Measurements from ENCODE around the gene BARHL1.

Gene BARHL1

DNA sequence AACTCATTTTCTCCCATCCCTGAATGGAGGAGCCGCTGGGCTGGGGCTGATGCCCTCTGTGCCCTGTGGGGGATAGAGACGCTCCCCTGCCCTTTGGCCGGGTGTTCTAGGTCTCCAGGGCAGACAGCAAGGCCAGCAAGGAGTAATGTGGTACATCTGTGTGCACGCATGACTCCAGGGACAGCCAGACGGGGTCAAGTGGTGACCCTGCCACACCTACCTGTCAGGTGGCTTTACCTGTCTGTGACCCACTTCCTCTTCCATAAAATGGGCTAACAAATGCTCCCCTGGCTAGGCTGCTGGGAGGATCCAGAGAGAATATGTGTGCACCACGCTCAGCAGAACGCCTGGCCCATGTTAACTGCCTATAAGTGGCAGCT is 35.4 kb upstream of the BARHL1 start:
- TF ChIP-seq, protein P1, sequence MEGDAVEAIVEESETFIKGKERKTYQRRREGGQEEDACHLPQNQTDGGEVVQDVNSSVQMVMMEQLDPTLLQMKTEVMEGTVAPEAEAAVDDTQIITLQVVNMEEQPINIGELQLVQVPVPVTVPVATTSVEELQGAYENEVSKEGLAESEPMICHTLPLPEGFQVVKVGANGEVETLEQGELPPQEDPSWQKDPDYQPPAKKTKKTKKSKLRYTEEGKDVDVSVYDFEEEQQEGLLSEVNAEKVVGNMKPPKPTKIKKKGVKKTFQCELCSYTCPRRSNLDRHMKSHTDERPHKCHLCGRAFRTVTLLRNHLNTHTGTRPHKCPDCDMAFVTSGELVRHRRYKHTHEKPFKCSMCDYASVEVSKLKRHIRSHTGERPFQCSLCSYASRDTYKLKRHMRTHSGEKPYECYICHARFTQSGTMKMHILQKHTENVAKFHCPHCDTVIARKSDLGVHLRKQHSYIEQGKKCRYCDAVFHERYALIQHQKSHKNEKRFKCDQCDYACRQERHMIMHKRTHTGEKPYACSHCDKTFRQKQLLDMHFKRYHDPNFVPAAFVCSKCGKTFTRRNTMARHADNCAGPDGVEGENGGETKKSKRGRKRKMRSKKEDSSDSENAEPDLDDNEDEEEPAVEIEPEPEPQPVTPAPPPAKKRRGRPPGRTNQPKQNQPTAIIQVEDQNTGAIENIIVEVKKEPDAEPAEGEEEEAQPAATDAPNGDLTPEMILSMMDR (IDR thresholded peaks at IDR 0.05; ENCODE audit: control extremely low read depth, extremely low read depth, low read depth, missing control alignments) = no peak
- ChIA-PET POLR2A (no interaction called here), CTCF (no interaction called here)
- DNase-seq (ENCODE audit: extremely low spot score) = no peak

DNA sequence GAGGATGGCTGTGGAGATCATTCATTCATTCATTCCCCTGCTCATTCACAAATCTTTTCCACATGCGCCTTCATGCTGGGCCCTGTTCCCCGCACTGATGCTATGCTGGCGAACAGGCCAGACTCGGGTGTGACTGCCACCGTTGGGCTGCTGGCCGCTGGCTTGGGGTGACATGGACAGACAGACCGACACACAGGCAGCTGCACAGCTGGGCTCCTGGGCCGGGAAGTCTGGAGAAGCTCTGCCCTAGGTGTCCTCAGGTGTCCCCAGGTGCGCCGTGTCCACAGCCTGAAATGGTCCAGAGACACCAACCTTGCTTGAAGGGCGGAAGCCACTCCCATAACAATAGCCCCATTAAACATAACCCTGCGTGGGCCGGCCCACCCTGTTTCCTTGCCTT is 35.0 kb upstream of the BARHL1 start:
- TF ChIP-seq, protein P1 (IDR thresholded peaks at IDR 0.05; ENCODE audit: control extremely low read depth, extremely low read depth, low read depth, missing control alignments) = no peak
- DNase-seq (ENCODE audit: extremely low spot score) = no peak
- POLR2A ChIA-PET = no interaction called here
- CTCF ChIA-PET = no interaction called here

DNA sequence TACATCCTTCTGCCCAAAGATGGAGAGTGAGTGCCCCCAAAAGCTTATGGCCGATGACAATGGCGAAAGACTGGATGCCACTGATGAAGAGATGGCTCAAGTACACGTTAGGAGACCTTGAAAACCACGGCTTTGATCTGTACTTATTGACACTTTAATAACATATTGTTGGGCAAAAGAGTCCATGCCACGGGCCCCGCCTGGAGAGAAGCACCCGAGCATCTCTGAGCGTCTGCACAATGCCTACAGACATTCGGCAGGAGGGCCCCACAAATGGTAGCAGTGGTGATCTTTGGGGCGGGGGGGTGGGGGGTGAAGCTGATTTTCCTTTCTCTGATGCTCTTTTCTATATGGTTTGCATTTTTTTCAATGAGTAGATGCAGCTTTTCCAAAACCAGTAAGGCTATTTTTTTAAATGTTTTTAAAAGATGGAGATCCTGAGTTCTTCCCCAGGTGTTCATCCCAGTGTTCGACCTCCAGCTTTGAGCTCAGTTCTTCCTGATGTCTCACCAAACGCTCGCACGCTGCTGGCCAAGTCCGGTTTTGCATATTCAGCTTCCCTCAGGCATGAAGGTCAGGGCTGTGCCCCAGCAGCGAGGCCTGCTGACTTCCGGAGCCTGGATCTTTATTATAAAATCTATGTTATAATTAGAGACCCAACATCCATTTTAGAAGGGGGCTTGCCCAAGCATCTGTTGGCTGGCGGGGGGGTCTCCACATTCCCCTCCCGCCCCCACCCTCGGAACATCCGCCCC is 34.3 kb upstream of the BARHL1 start:
- DNase-seq (ENCODE audit: extremely low spot score) = no peak
- CTCF ChIA-PET = no interaction called here
- TF ChIP-seq, protein P1 (IDR thresholded peaks at IDR 0.05; ENCODE audit: control extremely low read depth, extremely low read depth, low read depth, missing control alignments) = no peak
- POLR2A ChIA-PET = no interaction called here

DNA sequence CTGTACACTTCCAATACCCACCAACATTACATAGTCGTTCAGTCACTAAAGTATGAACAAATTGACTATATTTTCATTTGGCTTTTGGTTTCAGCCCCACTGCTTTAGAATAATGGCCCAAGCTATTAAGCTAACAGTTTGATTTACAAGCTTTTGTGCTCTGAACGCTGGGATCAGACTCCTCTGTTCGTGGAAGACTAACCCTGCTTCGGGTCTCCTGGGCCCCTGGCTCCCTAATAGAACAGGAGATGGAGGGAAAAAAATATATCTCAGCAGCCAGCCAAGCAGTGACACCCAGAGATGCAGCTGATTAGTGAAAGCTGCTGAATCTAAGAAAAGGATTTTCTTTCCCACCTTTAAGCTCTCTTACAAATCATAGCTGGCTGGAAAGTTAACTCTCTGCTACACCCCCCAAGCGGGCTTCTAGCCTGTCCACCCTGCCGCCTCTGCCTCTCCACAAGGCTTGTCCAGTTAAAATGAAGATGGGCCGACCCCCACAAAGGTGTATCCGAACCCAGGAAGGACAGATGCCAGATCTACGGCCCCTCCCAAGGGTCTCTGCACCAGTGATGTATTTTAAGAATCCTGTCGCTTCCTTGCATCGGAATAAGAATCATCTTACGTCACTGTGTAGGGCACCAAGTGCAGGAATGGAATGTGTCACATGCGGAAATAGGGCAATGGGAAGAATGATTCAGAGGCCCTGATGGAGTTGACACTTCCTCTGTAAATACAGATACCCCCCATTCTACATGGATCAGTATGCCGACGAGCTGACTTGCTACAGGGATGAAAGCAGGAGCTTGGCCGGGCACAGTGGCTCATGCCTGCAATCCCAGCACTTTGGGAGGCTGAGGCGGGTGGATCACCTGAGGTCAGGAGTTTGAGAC is 33.4 kb upstream of the BARHL1 start:
- DNase-seq (ENCODE audit: extremely low spot score) = no peak
- POLR2A ChIA-PET = no interaction called here
- TF ChIP-seq, protein P1 (IDR thresholded peaks at IDR 0.05; ENCODE audit: control extremely low read depth, extremely low read depth, low read depth, missing control alignments) = no peak
- CTCF ChIA-PET = interaction anchor here (1.2 kb wide), 1 partner anchor 14 kb away, joined by 4 read pairs; no protein-coding TSS in a partner anchor

DNA sequence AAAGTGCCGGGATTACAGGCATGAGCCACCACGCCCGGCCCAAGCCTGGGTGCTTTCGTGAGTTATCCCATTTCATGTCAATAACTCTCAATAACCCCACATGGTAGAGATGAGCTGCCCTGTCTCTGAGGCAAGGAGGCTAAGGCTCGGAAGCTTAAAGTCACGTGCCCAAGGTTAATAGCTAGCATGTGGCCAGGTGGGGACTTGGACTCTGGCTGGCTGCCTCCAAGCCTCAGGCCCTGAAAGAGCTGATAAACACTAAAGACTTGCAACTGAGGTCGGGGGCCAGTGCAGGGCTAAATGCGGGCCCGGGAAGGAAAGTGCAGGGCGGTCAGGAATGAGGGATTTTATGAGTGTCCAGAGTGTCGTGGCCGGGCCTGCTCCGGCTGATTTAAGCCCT is 30.9 kb upstream of the BARHL1 start:
- ChIA-PET POLR2A (no interaction called here), CTCF (no interaction called here)
- no peak for DNase-seq (ENCODE audit: extremely low spot score)

DNA sequence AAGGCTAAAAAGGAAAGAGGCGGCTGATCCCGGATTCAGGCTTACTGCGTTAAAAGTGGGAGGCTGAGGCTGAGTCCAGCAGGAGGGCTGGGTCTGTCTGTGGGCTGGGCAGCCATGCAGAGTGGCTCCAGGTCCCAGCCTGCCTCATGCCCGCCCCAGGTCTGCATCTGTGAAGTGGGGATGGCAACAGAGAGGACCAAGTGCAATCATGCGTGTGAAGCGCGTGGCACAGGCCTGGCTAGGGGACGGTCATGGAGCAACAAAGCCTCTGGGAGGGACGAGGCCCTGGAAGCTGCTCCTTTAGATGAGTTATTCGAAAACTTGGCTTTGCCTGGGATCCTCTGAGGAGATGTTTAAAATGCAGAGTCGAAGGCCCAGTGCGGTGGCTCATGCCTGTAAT is 30.4 kb upstream of the BARHL1 start:
- POLR2A ChIA-PET = interaction anchor here (0.7 kb wide), 1 partner anchor 1268 kb away, joined by 4 read pairs; no protein-coding TSS in a partner anchor
- TF ChIP-seq, protein P1 (IDR thresholded peaks at IDR 0.05; ENCODE audit: control extremely low read depth, extremely low read depth, low read depth, missing control alignments) = no peak
- no peak for DNase-seq (ENCODE audit: extremely low spot score)
- CTCF ChIA-PET = no interaction called here

More for the DNA sequence above, 30.9 kb upstream of the BARHL1 start:
- TF ChIP-seq, protein P1 (IDR thresholded peaks at IDR 0.05; ENCODE audit: control extremely low read depth, extremely low read depth, low read depth, missing control alignments) = no peak

All from GM10248 (cell line).